ENCODE data around the gene MRPS31.

MRPS31 gene

GRCh38 chr13:40697711-40698110, 73.3 kb downstream of the MRPS31 start:
- H3K27ac Mint-ChIP-seq: no peak overlapping the region
- no peaks in the 10 kb centered on the region for H3K27me3 Mint-ChIP-seq (ENCODE audit: low read depth)
- no peaks in the 10 kb centered on the region for H3K36me3 Mint-ChIP-seq (ENCODE audit: low read depth)
- H3K4me1 Mint-ChIP-seq: no peaks in the 10 kb centered on the region
- no peaks in the 10 kb centered on the region for H3K9me3 Mint-ChIP-seq
- TF ChIP-seq CTCF (IDR thresholded peaks at IDR 0.05; ENCODE audit: unreplicated experiment in 3 of 3): no peak
- H3K4me3 Mint-ChIP-seq: no peak overlapping the region

DNA sequence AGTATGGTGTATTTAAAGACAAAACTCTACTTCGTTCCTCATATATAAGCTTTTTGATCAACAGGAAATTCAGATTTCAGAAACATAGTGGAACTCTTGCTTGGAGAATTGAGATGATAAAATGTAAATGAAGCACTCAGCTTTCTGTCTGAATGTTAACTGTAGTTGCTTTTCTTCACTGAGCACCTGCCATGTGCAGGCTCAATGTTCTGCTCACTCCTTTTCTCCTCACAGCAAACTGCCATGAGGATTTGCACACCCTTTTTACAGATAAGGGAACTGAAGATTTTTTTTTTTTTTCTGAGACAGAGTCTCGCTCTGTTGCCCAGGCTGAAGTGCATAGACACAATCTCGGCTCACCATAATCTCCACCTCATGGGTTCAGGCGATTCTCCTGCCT, 76.6 kb downstream of the MRPS31 start:
- Mint-ChIP-seq H3K27ac (no peak overlapping the region), H3K4me3 (no peak overlapping the region), H3K36me3 (ENCODE audit: low read depth) (no peaks in the 10 kb centered on the region), H3K9me3 (no peaks in the 10 kb centered on the region), H3K27me3 (ENCODE audit: low read depth) (no peaks in the 10 kb centered on the region), H3K4me1 (no peaks in the 10 kb centered on the region)
- TF ChIP-seq CTCF (IDR thresholded peaks at IDR 0.05; ENCODE audit: unreplicated experiment in 3 of 3): no peak

- H3K27ac Mint-ChIP-seq: no peak overlapping the region
- H3K9me3 Mint-ChIP-seq: no peaks in the 10 kb centered on the region
- TF ChIP-seq CTCF (IDR thresholded peaks at IDR 0.05; ENCODE audit: unreplicated experiment in 3 of 3): no peak
- H3K36me3 Mint-ChIP-seq (ENCODE audit: low read depth): no peaks in the 10 kb centered on the region
- H3K4me3 Mint-ChIP-seq: no peak overlapping the region
- no peaks in the 10 kb centered on the region for H3K4me1 Mint-ChIP-seq
- H3K27me3 Mint-ChIP-seq (ENCODE audit: low read depth): no peaks in the 10 kb centered on the region
These were observed 78.0 kb downstream of the MRPS31 start for GRCh38 chr13:40692946-40693345.

GRCh38 chr13:40688781-40689180, 82.2 kb downstream of the MRPS31 start:
- no peaks in the 10 kb centered on the region for H3K36me3 Mint-ChIP-seq (ENCODE audit: low read depth)
- no peaks in the 10 kb centered on the region for H3K4me1 Mint-ChIP-seq
- no peaks in the 10 kb centered on the region for H3K9me3 Mint-ChIP-seq
- H3K4me3 Mint-ChIP-seq: no peak overlapping the region
- H3K27ac Mint-ChIP-seq: no peak overlapping the region
- no peaks in the 10 kb centered on the region for H3K27me3 Mint-ChIP-seq (ENCODE audit: low read depth)
- no peak for TF ChIP-seq CTCF (IDR thresholded peaks at IDR 0.05; ENCODE audit: unreplicated experiment in 3 of 3)

- peaks cover 11% of the 10 kb centered on the region for H3K27me3 Mint-ChIP-seq (ENCODE audit: low read depth)
- H3K36me3 Mint-ChIP-seq (ENCODE audit: low read depth): no peaks in the 10 kb centered on the region
- H3K4me3 Mint-ChIP-seq: peak overlapping the region in 2 of 3 experiments; percentile 4 to 5
- peak; percentile 56 to 77 (median 63) for TF ChIP-seq CTCF (IDR thresholded peaks at IDR 0.05; ENCODE audit: unreplicated experiment in 3 of 3)
- peak overlapping the region in 1 of 3 experiments; percentile 4 for H3K27ac Mint-ChIP-seq
- no peaks in the 10 kb centered on the region for H3K9me3 Mint-ChIP-seq
- H3K4me1 Mint-ChIP-seq: peaks cover 27% of the 10 kb centered on the region
These were observed 88.3 kb downstream of the MRPS31 start for GRCh38 chr13:40682449-40683240.

Data from nephron (organoid).